NOMO-1 treated with dmso at 0.1 percent for 144 hours (cell line): ENCODE data around the gene TMPRSS9.
"Not testable (repeated sequence)": the region's sequence is repeated elsewhere in the genome, so short reads cannot be mapped to it uniquely, and the experiment has no call there.

Experiments
- DNase-seq: peaks from one replicate; lab custom pipeline; 2025; ENCODE audit not compliant: unreplicated experiment; lab: John Stamatoyannopoulos, UW

The TMPRSS9 gene

DNA sequence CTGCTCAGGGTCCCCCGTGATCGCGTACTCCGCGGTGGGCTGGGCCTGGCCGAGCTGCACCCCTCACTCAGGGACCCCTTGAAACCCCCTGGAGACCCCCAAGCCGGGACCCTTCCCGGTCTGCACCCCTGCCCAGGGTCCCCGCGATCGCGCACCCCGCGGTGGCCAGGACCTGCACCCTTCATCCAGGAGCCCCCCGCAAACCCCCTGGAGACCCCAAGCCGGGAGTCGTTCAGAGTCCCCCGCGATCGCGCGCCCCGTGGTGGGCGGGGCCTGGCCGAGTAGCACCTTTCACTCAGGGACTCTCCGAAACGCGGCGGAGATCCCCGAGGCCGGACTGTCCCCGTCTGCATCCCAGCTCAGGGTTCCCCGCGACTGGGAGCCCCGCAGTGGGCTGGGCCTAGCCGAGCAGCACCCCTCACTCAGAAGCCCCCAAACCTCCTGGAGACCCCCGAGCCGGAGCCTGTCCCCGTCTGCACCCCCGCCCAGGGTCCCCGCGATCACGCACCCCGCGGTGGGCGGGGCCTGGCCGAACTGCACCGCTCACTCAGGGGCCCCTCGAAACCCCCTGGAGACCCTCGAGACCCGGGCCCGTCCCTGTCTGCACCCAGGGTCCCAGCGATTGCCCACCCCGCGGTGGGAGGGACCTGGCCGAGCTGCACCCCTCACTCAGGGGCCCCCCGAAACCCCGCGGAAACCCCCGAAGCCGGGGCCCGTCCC is 95.9 kb downstream of the TMPRSS9 start:
- no peak for DNase-seq

DNA sequence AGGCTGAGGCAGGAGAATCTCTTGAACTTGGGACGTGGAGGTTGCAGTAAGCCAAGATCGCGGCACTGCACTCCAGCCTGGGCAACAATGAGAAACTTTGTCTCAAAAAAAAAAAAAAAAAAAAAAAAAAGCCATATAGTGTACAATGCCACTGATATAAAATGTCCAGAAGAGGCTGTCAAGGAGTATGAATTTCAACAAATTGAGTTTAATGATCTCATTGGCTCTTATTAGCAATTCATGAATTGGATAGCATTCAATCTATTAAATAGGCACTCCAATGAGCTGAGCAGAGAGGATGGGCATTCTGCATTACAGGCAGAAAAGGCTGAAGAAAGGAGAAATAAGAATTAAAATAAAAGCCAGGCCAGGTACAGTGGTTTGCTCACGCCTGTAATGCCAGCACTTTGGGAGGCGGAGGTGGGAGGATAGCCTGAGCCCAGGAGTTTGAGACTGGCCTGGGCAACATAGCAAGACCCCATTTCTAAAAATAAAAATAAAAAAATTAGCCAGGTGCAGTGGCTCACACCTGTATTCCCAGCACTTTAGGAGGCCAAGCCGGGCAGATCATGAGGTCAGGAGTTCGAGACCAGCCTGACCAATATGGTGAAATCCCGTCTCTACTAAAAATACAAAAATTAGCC is 97.5 kb downstream of the TMPRSS9 start:
- no peak for DNase-seq

DNA sequence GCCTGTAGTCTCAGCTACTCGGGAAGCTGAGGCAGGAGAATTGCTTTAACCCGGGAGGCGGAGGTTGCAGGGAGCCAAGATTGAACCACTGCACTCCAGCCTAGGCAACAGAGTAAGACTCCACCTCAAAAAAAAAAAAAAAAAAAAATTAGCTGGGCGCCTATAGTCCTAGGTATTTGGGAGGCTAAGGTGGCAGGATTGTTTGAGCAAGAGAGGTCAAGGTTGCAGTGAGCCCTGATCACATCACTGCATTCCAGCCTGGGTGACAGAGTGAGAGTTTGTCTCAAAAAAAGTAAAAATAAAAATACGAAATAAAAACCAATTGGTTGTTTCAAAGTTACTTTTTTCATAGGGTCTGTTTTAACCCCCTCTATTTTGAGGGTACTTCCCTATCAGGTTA is 98.0 kb downstream of the TMPRSS9 start:
- DNase-seq = no peak

DNA sequence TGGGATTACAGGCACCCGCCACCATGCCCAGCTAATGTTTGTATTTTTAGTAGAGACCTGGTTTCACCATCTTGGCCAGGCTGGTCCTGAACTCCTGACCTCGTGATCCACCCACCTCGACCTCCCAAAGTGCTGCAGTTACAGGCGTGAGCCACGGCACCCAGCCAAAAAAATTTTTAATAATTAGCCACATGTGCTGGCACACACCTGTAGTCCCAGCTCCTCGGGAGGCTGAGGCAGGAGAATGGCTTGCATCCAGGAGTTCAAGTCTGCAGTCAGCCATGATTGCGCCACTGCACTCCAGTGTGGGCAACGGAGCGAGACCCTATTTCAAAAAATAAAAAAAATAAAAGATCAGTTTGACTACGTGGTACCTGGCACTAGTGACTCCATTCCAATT is 98.7 kb downstream of the TMPRSS9 start:
- not testable (repeated sequence) for DNase-seq

GRCh38 chr19:2460245-2460644 is 100.2 kb downstream of the TMPRSS9 start:
- no peak for DNase-seq

DNA sequence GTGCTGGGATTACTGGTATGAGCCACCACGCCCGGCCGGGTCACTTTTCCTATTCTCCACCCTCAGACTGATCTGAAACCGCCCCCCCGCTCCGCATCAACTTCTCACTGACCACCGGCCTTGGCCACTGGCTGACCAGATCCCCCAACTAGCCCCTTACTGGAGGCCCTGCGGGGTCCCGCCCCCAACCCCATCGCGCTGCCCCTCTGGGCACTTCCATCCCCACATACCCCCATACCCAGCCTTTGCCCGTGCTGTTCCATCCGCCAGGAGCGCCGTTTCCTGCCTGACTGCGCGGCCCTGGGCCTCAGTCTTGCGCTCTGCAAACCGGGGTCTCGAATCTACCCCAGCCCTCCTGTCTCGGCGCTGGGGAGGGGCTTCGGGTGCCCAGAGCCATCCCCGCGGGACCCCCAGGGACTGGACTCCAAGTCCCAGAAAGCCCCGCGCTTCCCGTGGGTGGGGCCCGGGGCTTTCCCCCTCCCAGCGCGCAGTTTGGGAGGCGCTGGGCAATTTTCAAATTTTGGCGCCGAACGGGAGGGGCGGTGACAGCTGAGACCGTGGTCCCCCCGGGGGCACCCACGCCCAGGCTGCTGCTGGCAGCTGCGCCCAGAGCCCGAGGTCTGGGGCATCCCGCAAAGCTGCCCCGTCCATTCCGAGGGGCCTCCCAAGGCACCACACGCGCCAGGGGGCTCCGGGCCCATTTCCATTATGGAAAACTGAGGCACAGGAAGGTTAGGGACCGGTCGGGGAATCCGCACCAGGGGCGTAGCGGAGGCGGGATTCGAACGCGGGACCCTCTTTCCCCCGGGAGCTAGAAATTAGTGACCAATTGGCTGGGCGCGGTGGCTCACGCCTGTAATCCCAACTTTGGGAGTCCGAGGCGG is 101.9 kb downstream of the TMPRSS9 start:
- DNase-seq = peak; percentile 10

- no peak for DNase-seq
These were observed 102.8 kb downstream of the TMPRSS9 start for GRCh38 chr19:2462635-2463421.

DNA sequence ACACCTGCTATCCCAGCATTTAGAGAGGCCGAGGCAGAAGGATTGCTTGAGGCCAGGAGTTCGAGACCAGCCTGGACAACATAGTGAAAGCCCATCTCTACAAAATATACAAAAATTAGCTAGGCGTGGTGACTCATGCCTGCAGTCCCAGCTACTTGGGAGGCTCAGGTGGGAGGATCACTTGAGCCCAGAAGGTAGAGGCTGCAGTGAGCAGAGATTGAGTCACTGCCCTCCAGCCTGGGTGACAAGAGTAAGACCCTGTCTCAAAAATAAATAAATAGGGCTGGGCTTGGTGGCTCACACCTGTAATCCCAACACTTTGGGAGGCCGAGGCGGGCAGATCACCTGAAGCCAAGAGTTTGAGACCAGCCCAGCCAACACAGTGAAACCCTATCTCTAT is 103.6 kb downstream of the TMPRSS9 start:
- DNase-seq = not testable (repeated sequence)

DNA sequence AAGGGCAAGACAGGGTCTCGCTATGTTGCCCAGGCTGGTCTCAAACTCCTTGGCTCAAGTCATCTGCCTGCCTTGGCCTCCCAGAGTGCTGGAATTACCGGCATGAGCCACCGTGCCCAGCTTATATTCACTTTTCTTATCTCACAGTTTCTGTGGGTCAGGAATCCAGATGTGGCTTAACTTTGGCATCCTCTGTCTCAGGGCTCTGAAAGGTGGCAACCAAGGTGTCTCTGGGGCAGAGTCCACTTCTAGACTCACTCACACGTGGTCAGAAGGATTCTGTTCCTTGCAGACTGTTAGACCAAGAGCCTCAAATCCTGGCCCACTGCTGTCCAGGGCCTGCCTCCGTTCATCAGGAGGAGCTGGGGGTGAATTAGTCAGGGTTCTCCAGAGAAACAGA is 104.3 kb downstream of the TMPRSS9 start:
- no peak for DNase-seq

- DNase-seq = no peak
These were observed 108.5 kb downstream of the TMPRSS9 start for GRCh38 chr19:2468596-2468995.

DNA sequence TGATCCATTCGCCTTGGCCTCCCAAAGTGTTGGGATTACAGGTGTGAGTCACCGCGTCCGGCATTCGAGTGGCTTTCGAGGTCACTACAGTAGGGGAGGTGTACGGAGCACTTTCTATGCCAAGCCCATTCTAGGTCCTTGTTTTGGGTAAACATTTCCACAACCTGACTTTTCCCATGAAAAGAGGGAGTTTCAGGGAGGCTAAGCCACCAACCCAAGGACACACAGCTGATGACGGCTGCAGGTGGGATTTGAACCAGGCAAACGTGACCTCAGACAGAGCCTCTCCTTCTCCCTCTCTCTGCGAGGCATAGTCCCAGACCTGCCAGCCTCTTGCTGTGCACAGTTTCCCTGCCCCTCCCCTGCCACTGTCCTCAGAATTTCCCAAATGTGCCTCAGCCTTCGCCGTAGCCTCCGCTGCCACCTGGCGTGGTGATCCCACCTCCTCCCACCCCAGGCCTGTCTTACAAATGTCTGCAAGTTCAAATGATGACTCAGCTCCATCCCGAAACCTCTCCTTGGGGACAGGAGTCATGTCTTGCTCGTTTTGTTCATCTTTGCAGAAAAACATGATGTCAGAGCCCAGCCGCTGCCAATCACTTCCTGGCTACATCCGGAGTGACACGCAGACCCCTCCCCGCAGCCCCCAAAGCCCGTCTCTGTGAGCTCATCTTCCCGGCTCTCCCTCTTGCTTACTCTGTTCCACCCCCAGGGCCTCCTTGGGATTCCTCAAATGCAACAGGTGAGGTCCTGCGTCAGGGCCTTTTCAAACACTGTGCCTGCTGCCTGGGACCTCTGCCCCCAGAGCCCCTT is 109.2 kb downstream of the TMPRSS9 start:
- no peak for DNase-seq

- not testable (repeated sequence) for DNase-seq
These were observed 109.8 kb downstream of the TMPRSS9 start for GRCh38 chr19:2469915-2470200.

DNA sequence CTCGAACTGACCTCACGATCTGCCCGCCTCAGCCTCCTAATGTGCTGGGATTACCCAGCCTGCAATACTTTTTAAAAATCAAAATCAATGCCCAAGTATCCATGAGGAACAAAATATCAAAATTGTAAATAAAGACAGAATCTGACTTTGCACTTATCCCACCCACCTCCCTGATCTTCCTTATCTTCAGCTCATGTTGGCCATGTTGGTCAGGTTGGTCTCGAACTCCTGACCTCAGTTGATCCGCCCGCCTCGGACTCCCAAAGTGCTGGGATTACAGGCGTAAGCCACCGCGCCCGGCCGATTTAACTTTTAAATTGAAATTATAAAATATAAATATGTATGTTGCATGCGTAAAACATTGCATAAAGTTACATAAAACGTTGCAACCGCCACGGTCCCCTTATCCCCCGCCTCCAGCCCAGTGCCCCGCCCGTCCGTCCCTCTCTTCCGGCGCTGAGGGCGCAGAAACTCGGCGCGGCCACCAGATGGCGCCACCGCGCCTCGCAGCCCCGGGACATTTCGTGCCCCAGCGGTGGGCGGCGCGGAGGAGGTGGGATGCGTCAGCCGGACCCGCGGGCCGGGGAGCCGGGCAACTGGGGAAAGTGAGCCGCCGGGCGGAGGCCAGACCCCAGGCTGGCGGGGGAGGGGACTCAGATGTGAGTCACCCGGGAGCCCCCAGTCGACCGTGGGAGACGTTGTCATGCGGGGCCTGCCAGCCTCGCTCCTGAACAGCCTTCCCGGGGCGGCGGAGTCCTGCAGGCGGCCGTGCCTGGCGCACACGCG is 114.4 kb downstream of the TMPRSS9 start:
- peak; percentile 70 for DNase-seq

GRCh38 chr19:2475018-2475701 is 115.1 kb downstream of the TMPRSS9 start:
- peak; percentile 49 for DNase-seq
